Measurements from ENCODE around the gene TSHZ3. TPM values are rescaled to one million over a fixed set of nuclear protein-coding genes. Genes with fewer than 3 reads are reported as not detected.

Gene TSHZ3
- polyA plus RNA-seq, 1 donor from 2014 or later: 2.4 TPM

- TF ChIP-seq RAD21 (conservative IDR thresholded peaks at IDR 0.05) (no peak), POLR2AphosphoS5 (IDR thresholded peaks at IDR 0.05) (no peak), SMC3 (conservative IDR thresholded peaks at IDR 0.05; ENCODE audit: poor library complexity) (no peak), MXI1 (conservative IDR thresholded peaks at IDR 0.05; ENCODE audit: poor library complexity, severe bottlenecking) (no peak), EP300 (conservative IDR thresholded peaks at IDR 0.05; ENCODE audit: poor library complexity, severe bottlenecking) (no peak), TAF1 (IDR thresholded peaks at IDR 0.05; ENCODE audit: low read depth) (no peak), EZH2 (IDR thresholded peaks at IDR 0.05; ENCODE audit: borderline replicate concordance, insufficient read depth, low read length, poor library complexity, severe bottlenecking) (no peak)
- TF ChIP-seq, protein P1, sequence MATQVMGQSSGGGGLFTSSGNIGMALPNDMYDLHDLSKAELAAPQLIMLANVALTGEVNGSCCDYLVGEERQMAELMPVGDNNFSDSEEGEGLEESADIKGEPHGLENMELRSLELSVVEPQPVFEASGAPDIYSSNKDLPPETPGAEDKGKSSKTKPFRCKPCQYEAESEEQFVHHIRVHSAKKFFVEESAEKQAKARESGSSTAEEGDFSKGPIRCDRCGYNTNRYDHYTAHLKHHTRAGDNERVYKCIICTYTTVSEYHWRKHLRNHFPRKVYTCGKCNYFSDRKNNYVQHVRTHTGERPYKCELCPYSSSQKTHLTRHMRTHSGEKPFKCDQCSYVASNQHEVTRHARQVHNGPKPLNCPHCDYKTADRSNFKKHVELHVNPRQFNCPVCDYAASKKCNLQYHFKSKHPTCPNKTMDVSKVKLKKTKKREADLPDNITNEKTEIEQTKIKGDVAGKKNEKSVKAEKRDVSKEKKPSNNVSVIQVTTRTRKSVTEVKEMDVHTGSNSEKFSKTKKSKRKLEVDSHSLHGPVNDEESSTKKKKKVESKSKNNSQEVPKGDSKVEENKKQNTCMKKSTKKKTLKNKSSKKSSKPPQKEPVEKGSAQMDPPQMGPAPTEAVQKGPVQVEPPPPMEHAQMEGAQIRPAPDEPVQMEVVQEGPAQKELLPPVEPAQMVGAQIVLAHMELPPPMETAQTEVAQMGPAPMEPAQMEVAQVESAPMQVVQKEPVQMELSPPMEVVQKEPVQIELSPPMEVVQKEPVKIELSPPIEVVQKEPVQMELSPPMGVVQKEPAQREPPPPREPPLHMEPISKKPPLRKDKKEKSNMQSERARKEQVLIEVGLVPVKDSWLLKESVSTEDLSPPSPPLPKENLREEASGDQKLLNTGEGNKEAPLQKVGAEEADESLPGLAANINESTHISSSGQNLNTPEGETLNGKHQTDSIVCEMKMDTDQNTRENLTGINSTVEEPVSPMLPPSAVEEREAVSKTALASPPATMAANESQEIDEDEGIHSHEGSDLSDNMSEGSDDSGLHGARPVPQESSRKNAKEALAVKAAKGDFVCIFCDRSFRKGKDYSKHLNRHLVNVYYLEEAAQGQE (IDR thresholded peaks at IDR 0.05; ENCODE audit: borderline replicate concordance): no peak
- TF ChIP-seq, protein P2, sequence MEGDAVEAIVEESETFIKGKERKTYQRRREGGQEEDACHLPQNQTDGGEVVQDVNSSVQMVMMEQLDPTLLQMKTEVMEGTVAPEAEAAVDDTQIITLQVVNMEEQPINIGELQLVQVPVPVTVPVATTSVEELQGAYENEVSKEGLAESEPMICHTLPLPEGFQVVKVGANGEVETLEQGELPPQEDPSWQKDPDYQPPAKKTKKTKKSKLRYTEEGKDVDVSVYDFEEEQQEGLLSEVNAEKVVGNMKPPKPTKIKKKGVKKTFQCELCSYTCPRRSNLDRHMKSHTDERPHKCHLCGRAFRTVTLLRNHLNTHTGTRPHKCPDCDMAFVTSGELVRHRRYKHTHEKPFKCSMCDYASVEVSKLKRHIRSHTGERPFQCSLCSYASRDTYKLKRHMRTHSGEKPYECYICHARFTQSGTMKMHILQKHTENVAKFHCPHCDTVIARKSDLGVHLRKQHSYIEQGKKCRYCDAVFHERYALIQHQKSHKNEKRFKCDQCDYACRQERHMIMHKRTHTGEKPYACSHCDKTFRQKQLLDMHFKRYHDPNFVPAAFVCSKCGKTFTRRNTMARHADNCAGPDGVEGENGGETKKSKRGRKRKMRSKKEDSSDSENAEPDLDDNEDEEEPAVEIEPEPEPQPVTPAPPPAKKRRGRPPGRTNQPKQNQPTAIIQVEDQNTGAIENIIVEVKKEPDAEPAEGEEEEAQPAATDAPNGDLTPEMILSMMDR (IDR thresholded peaks at IDR 0.05; ENCODE audit: poor library complexity, severe bottlenecking): no peak
- H2AFZ ChIP-seq (ENCODE audit: low read depth, low read length): no peak overlapping the region
- no peaks in the 10 kb centered on the region for H3K79me2 ChIP-seq (replicated peaks; ENCODE audit: insufficient read depth, low read length)
- H3K9me3 ChIP-seq (ENCODE audit: low read length): no peaks in the 10 kb centered on the region
- H3F3A ChIP-seq (ENCODE audit: insufficient read depth, low read length, poor library complexity, severe bottlenecking): no peaks in the 10 kb centered on the region
- H3K27ac ChIP-seq (ENCODE audit: low read length): no peak overlapping the region
- H3K4me3 ChIP-seq (ENCODE audit: low read length): no peak overlapping the region
- H3K4me2 ChIP-seq (ENCODE audit: low read length): no peak overlapping the region
- H3K9ac ChIP-seq (ENCODE audit: low read length): no peak overlapping the region
- H3K36me3 ChIP-seq (ENCODE audit: insufficient read depth, low read length): no peaks in the 10 kb centered on the region
- no peaks in the 10 kb centered on the region for H3K9me2 ChIP-seq (ENCODE audit: insufficient read depth, low read length)
- H4K20me1 ChIP-seq (ENCODE audit: insufficient read depth): no peaks in the 10 kb centered on the region
- H3K27me3 ChIP-seq (ENCODE audit: insufficient read depth, low read depth, low read length): peaks cover 26% of the 10 kb centered on the region
Observed at GRCh38 chr19:31361728-31362127, 12.5 kb upstream of the TSHZ3 start.

DNA sequence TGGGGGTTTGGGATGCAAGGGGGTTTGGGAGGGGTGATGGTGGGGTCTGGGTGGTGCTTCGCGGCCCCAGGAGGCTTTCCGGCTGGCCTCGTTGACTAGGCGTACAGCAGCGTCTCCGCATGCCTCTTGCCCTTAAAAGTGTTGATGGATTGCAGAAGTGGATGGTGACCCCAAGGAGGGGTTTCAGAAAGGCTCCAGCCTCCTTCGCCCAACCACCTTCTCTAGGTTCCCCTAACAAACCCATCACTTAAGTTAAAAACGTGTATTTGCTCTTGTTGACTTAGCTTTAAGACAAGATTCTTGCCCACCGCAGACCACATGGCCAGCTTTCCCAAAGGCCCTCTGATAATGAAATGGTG is 8.1 kb upstream of the TSHZ3 start:
- Histone ChIP-seq H3K27me3 (ENCODE audit: insufficient read depth, low read depth, low read length) (peaks cover 70% of the 10 kb centered on the region), H3K9ac (ENCODE audit: low read length) (no peak overlapping the region), H3K36me3 (ENCODE audit: insufficient read depth, low read length) (no peaks in the 10 kb centered on the region), H3K4me2 (ENCODE audit: low read length) (no peak overlapping the region), H3K4me3 (ENCODE audit: low read length) (no peak overlapping the region), H2AFZ (ENCODE audit: low read depth, low read length) (no peak overlapping the region), H3K9me3 (ENCODE audit: low read length) (no peaks in the 10 kb centered on the region), H3K27ac (ENCODE audit: low read length) (no peak overlapping the region), H3K79me2 (replicated peaks; ENCODE audit: insufficient read depth, low read length) (no peaks in the 10 kb centered on the region), H3F3A (ENCODE audit: insufficient read depth, low read length, poor library complexity, severe bottlenecking) (no peaks in the 10 kb centered on the region), H3K9me2 (ENCODE audit: insufficient read depth, low read length) (no peaks in the 10 kb centered on the region), H4K20me1 (ENCODE audit: insufficient read depth) (no peaks in the 10 kb centered on the region)
- no peak for TF ChIP-seq MXI1 (conservative IDR thresholded peaks at IDR 0.05; ENCODE audit: poor library complexity, severe bottlenecking)
- no peak for TF ChIP-seq TAF1 (IDR thresholded peaks at IDR 0.05; ENCODE audit: low read depth)
- TF ChIP-seq, protein P1 (IDR thresholded peaks at IDR 0.05; ENCODE audit: borderline replicate concordance): no peak
- no peak for TF ChIP-seq POLR2AphosphoS5 (IDR thresholded peaks at IDR 0.05)
